GM12878 (cell line): ENCODE measurements around the gene DPAGT1. TPM values are rescaled to one million over a fixed set of nuclear protein-coding genes. Genes with fewer than 3 reads are reported as not detected.

Experiments used
- ATAC-seq: fragments of 200-7000 bp; cut with Tn5 transposase; 3 replicates; pipeline ENCODE4 v1.9.1; 2020; ENCODE audit warnings: mild to moderate bottlenecking, moderate library complexity
- BruUV-seq: library from RNA; stranded (reverse); fragments of 400-500 nt; replicated peaks from 2 replicates; lab custom pipeline; 2021; lab: Mats Ljungman, UMichigan
- CTCF ChIA-PET: fragments of 300-600 bp; sonication (Branson Sonifier 250); formaldehyde crosslinking; extraction: SDS; loops from one replicate; lab custom pipeline; 2021; ENCODE audit warnings: inconsistent platforms; lab: Yijun Ruan, JAX
- POLR2A ChIA-PET: fragments of 350-600 bp; formaldehyde crosslinking; extraction: SDS; loops from one replicate; lab custom pipeline; 2021; ENCODE audit warnings: inconsistent platforms; lab: Charles Lee
- RAD21 ChIA-PET: fragments of 300-600 bp; sonication (Branson Sonifier 250); formaldehyde crosslinking; loops from one replicate; lab custom pipeline; 2023; ENCODE audit warnings: antibody characterized with exemption; ENCODE audit not compliant: unreplicated experiment; lab: Charles Lee
- SMC1A ChIA-PET: fragments of 300-600 bp; sonication (Branson Sonifier 250); formaldehyde crosslinking; loops from one replicate; lab custom pipeline; 2023; ENCODE audit not compliant: unreplicated experiment, uncharacterized antibody; lab: Charles Lee
- DNase-seq: peaks from one replicate; pipeline ENCODE4 v3.0.0-alpha.2; 2011; ENCODE audit warnings: low read depth, low spot score
- FAIRE-seq: peaks from 3 replicates; lab custom pipeline; 2011; peaks lifted over from hg19 to GRCh38; lab: Jason Lieb, UNC
- H2AFZ ChIP-seq: 2 replicates; pipeline ENCODE4 v1.6.0; 2011; ENCODE audit warnings: low read depth, low read length, control low read depth; ENCODE audit not compliant: control insufficient read depth
- H3K27ac ChIP-seq: 2 replicates; pipeline ENCODE4 v1.5.1; 2011; ENCODE audit warnings: control low read depth; ENCODE audit not compliant: control insufficient read depth, insufficient read depth
- H3K27me3 ChIP-seq, 2 experiments: replicated peaks in 1 of 2; 2 replicates each; pipeline versions ENCODE4 v1.6.0 to v1.6.1; 2011; ENCODE audit warnings: low read length in 1 of 2; ENCODE audit not compliant: control insufficient read depth in 2 of 2, insufficient read depth in 2 of 2
- H3K36me3 ChIP-seq, 2 experiments: 2 replicates each; pipeline ENCODE4 v1.5.1; 2011; ENCODE audit warnings: low read length in 1 of 2; ENCODE audit not compliant: control insufficient read depth in 2 of 2, insufficient read depth in 2 of 2
- H3K4me1 ChIP-seq: 2 replicates; pipeline ENCODE4 v1.6.1; 2011; ENCODE audit warnings: mild to moderate bottlenecking, low read length, moderate library complexity, mixed read lengths; ENCODE audit not compliant: control insufficient read depth, insufficient read depth
- H3K4me2 ChIP-seq: 2 replicates; pipeline ENCODE4 v1.6.0; 2011; ENCODE audit warnings: control low read depth; ENCODE audit not compliant: control insufficient read depth, insufficient read depth
- H3K4me3 ChIP-seq: fragments of 200-600 bp; sonication (generic); 2 replicates; pipeline ENCODE4 v1.5.1; 2016
- H3K79me2 ChIP-seq: 2 replicates; pipeline ENCODE4 v1.6.0; 2011; ENCODE audit warnings: low read length; ENCODE audit not compliant: control insufficient read depth, insufficient read depth
- H3K9ac ChIP-seq: 2 replicates; pipeline ENCODE4 v1.8.0; 2011; ENCODE audit warnings: low read length, control low read depth, mixed read lengths; ENCODE audit not compliant: control insufficient read depth, insufficient read depth
- H3K9me3 ChIP-seq: replicated peaks from 3 replicates; pipeline ENCODE4 v1.5.1; 2011; ENCODE audit warnings: mild to moderate bottlenecking, low read length; ENCODE audit not compliant: control insufficient read depth, insufficient read depth
- H4K20me1 ChIP-seq: 2 replicates; pipeline ENCODE4 v1.6.0; 2011; ENCODE audit not compliant: control insufficient read depth, insufficient read depth
- EED ChIP-seq: sonication (generic); IDR thresholded peaks from 2 replicates; pipeline ENCODE4 v1.6.1; 2016; ENCODE audit warnings: antibody characterized with exemption, low read depth
- HDAC6 ChIP-seq: fragments of 200-600 bp; sonication (generic); IDR thresholded peaks from one replicate; pipeline ENCODE4 v1.8.0; 2017; ENCODE audit warnings: antibody characterized with exemption; ENCODE audit not compliant: unreplicated experiment
- NBN ChIP-seq: fragments of 450-650 bp; IDR thresholded peaks from 2 replicates; pipeline ENCODE4 v1.6.1; 2016
- NFIC ChIP-seq: IDR thresholded peaks from 2 replicates; pipeline ENCODE4 v1.6.1; 2012; ENCODE audit warnings: low read depth, mild to moderate bottlenecking, inconsistent platforms, low read length, moderate library complexity
- NFYA ChIP-seq: IDR thresholded peaks from 2 replicates; pipeline ENCODE4 v1.6.1; 2011; ENCODE audit warnings: low read depth, mild to moderate bottlenecking, low read length, improper control_type of control experiment, borderline replicate concordance
- PKNOX1 ChIP-seq: fragments of 450-650 bp; IDR thresholded peaks from 2 replicates; pipeline ENCODE4 v1.6.1; 2016; ENCODE audit warnings: mild to moderate bottlenecking
- PRDM15 ChIP-seq: fragments of 450-650 bp; formaldehyde crosslinking; IDR thresholded peaks from 2 replicates; pipeline ENCODE4 v1.4.0; 2020; ENCODE audit warnings: mild to moderate bottlenecking, moderate library complexity
- RB1 ChIP-seq: fragments of 450-650 bp; formaldehyde crosslinking; IDR thresholded peaks from 2 replicates; pipeline ENCODE4 v1.6.1; 2017; ENCODE audit warnings: mild to moderate bottlenecking, borderline replicate concordance
- SREBF2 ChIP-seq: IDR thresholded peaks from 2 replicates; pipeline ENCODE4 v1.6.1; 2012; ENCODE audit warnings: mild to moderate bottlenecking, low read length
- STAT1 ChIP-seq: fragments of 450-650 bp; conservative IDR thresholded peaks from 2 replicates; pipeline ENCODE4 v1.6.1; 2014; ENCODE audit warnings: antibody characterized with exemption, mild to moderate bottlenecking
- ZBTB11 ChIP-seq: fragments of 450-650 bp; formaldehyde crosslinking; IDR thresholded peaks from 2 replicates; pipeline ENCODE4 v1.5.0; 2022; ENCODE audit warnings: mild to moderate bottlenecking, missing genetic modification characterization
- WGBS: methylation state at CpG from one replicate; pipeline ENCODE4 v1.1.6; 2016; ENCODE audit warnings: low lambda C conversion rate; ENCODE audit not compliant: insufficient replicate concordance, insufficient coverage; ENCODE audit errors: missing lambda C conversion rate; 5-methylcytosine and 5-hydroxymethylcytosine counted together
- in situ Hi-C: fragments of 300-500 bp; cut with MboI; formaldehyde crosslinking; loops from 9 replicates; pipeline ENCODE4 v1.14.3; 2018; ENCODE audit warnings: mixed read lengths
- intact Hi-C: fragments of 100-400 bp; cut with micrococcal nuclease; formaldehyde crosslinking; loops from one replicate; pipeline ENCODE4 v1.14.2; 2022; ENCODE audit not compliant: unreplicated experiment
- polyA plus RNA-seq, 11 experiments: library from polyadenylated mRNA; depleted of rRNA in 4 of 11; unstranded in 6 of 11; stranded (reverse) in 5 of 11; fragments of >200 nt; fragmentation: Nextera tagmentation in 4 of 11; fragmentation: Illumina TruSeq in 1 of 11; extraction: Ambion mirVana in 4 of 11; extraction: Trizol in 1 of 11; gene quantifications; 1 replicate in 1 of 11; 2 replicates in 10 of 11; pipeline versions ENCODE4 v1.2.1 to v1.2.3, GENCODE V29; 2011 to 2016; ENCODE audit warnings: inconsistent platforms in 2 of 11, missing spikeins in 2 of 11, low read depth in 1 of 11
- total RNA-seq, 4 experiments: library from RNA; depleted of rRNA in 3 of 4; stranded (reverse); fragments of >200 nt in 3 of 4; fragmentation: Illumina TruSeq in 1 of 4; extraction: Trizol in 1 of 4; gene quantifications; 2 replicates each; pipeline versions ENCODE4 v1.2.1 to v1.2.3, GENCODE V29; 2013 to 2021

DPAGT1 gene
- total and polyA plus RNA-seq, 10 of the 15 experiments (the other 5 are each of a cell fraction or from before 2014, with no cell fraction given), result 20.5 to 95.6 (median 54.3) TPM

GRCh38 chr11:119049081-119049480, 52.6 kb downstream of the DPAGT1 start (continued):
- TF ChIP-seq ZBTB11 (CRISPR knock-in tag), result no peak

GRCh38 chr11:119048644-119049043, 53.0 kb downstream of the DPAGT1 start:
- Histone ChIP-seq H3K9ac (no peak overlapping the region), H3K9me3 (no peaks in the 10 kb centered on the region), H3K36me3 (peaks cover 44 to 45% of the 10 kb centered on the region in 2 experiments), H4K20me1 (no peaks in the 10 kb centered on the region), H3K79me2 (peaks cover 9% of the 10 kb centered on the region), H3K27me3 (no peaks in the 10 kb centered on the region), H3K4me2 (no peak overlapping the region), H2AFZ (no peak overlapping the region), H3K27ac (no peak overlapping the region), H3K4me3 (no peak overlapping the region), H3K4me1 (peaks cover 24% of the 10 kb centered on the region)
- in situ Hi-C loops (no loop called here), intact Hi-C loops (no loop called here)
- TSS peak; percentile 8 for BruUV-seq
- ATAC-seq (no peak), FAIRE-seq (no peak), DNase-seq (no peak)
- POLR2A ChIA-PET, result interaction anchor here (0.9 to 2.5 kb wide), 3 partner anchors 7 to 19 kb away, joined by 3 to 10 read pairs (median 3); partner anchors contain the start of gene VPS11
- CTCF ChIA-PET, result no interaction called here
- RAD21 ChIA-PET, result no interaction called here
- SMC1A ChIA-PET, result no interaction called here
- 93% methylated on average over 9 of the region's 9 CpGs for WGBS
- no peak for TF ChIP-seq STAT1
- TF ChIP-seq EED, result no peak
- TF ChIP-seq NBN, result no peak
- TF ChIP-seq RB1, result no peak
- no peak for TF ChIP-seq ZBTB11 (CRISPR knock-in tag)
- no peak for TF ChIP-seq PKNOX1
- no peak for TF ChIP-seq HDAC6
- TF ChIP-seq NFIC, result no peak
- no peak for TF ChIP-seq NFYA
- no peak for TF ChIP-seq PRDM15 (CRISPR knock-in tag)
- TF ChIP-seq SREBF2, result no peak
